GM12878 (cell line): ENCODE measurements around the gene LTC4S. TPM values are rescaled to one million over a fixed set of nuclear protein-coding genes. Genes with fewer than 3 reads are reported as not detected.
A peak's percentile ranks its signal among the peaks of the same experiment; 100 is the strongest.

ENCODE experiments used
- ATAC-seq: fragments of 200-7000 bp; cut with Tn5 transposase; 3 replicates; pipeline ENCODE4 v1.9.1; 2020; ENCODE audit warnings: mild to moderate bottlenecking, moderate library complexity
- BruUV-seq: library from RNA; stranded (reverse); fragments of 400-500 nt; replicated peaks from 2 replicates; lab custom pipeline; 2021; lab: Mats Ljungman, UMichigan
- CTCF ChIA-PET: fragments of 300-600 bp; sonication (Branson Sonifier 250); formaldehyde crosslinking; extraction: SDS; loops from one replicate; lab custom pipeline; 2021; ENCODE audit warnings: inconsistent platforms; lab: Yijun Ruan, JAX
- POLR2A ChIA-PET: fragments of 350-600 bp; formaldehyde crosslinking; extraction: SDS; loops from one replicate; lab custom pipeline; 2021; ENCODE audit warnings: inconsistent platforms; lab: Charles Lee
- RAD21 ChIA-PET: fragments of 300-600 bp; sonication (Branson Sonifier 250); formaldehyde crosslinking; loops from one replicate; lab custom pipeline; 2023; ENCODE audit warnings: antibody characterized with exemption; ENCODE audit not compliant: unreplicated experiment; lab: Charles Lee
- SMC1A ChIA-PET: fragments of 300-600 bp; sonication (Branson Sonifier 250); formaldehyde crosslinking; loops from one replicate; lab custom pipeline; 2023; ENCODE audit not compliant: unreplicated experiment, uncharacterized antibody; lab: Charles Lee
- DNase-seq: peaks from one replicate; pipeline ENCODE4 v3.0.0-alpha.2; 2011; ENCODE audit warnings: low read depth, low spot score
- FAIRE-seq: peaks from 3 replicates; lab custom pipeline; 2011; peaks lifted over from hg19 to GRCh38; lab: Jason Lieb, UNC
- H2AFZ ChIP-seq: 2 replicates; pipeline ENCODE4 v1.6.0; 2011; ENCODE audit warnings: low read depth, low read length, control low read depth; ENCODE audit not compliant: control insufficient read depth
- H3K27ac ChIP-seq: 2 replicates; pipeline ENCODE4 v1.5.1; 2011; ENCODE audit warnings: control low read depth; ENCODE audit not compliant: control insufficient read depth, insufficient read depth
- H3K27me3 ChIP-seq, 2 experiments: replicated peaks in 1 of 2; 2 replicates each; pipeline versions ENCODE4 v1.6.0 to v1.6.1; 2011; ENCODE audit warnings: low read length in 1 of 2; ENCODE audit not compliant: control insufficient read depth in 2 of 2, insufficient read depth in 2 of 2
- H3K36me3 ChIP-seq, 2 experiments: 2 replicates each; pipeline ENCODE4 v1.5.1; 2011; ENCODE audit warnings: low read length in 1 of 2; ENCODE audit not compliant: control insufficient read depth in 2 of 2, insufficient read depth in 2 of 2
- H3K4me1 ChIP-seq: 2 replicates; pipeline ENCODE4 v1.6.1; 2011; ENCODE audit warnings: mild to moderate bottlenecking, low read length, moderate library complexity, mixed read lengths; ENCODE audit not compliant: control insufficient read depth, insufficient read depth
- H3K4me2 ChIP-seq: 2 replicates; pipeline ENCODE4 v1.6.0; 2011; ENCODE audit warnings: control low read depth; ENCODE audit not compliant: control insufficient read depth, insufficient read depth
- H3K4me3 ChIP-seq: fragments of 200-600 bp; sonication (generic); 2 replicates; pipeline ENCODE4 v1.5.1; 2016
- H3K79me2 ChIP-seq: 2 replicates; pipeline ENCODE4 v1.6.0; 2011; ENCODE audit warnings: low read length; ENCODE audit not compliant: control insufficient read depth, insufficient read depth
- H3K9ac ChIP-seq: 2 replicates; pipeline ENCODE4 v1.8.0; 2011; ENCODE audit warnings: low read length, control low read depth, mixed read lengths; ENCODE audit not compliant: control insufficient read depth, insufficient read depth
- H3K9me3 ChIP-seq: replicated peaks from 3 replicates; pipeline ENCODE4 v1.5.1; 2011; ENCODE audit warnings: mild to moderate bottlenecking, low read length; ENCODE audit not compliant: control insufficient read depth, insufficient read depth
- H4K20me1 ChIP-seq: 2 replicates; pipeline ENCODE4 v1.6.0; 2011; ENCODE audit not compliant: control insufficient read depth, insufficient read depth
- CTCF ChIP-seq, 3 experiments: IDR thresholded peaks in 2 of 3; conservative IDR thresholded peaks in 1 of 3; 2 replicates each; pipeline ENCODE4 v1.5.1; 2011; ENCODE audit warnings: low read depth in 3 of 3, low read length in 3 of 3, mild to moderate bottlenecking in 3 of 3, control low read depth in 2 of 3, moderate library complexity in 2 of 3, inconsistent platforms in 1 of 3, mixed read lengths in 1 of 3; ENCODE audit not compliant: control insufficient read depth in 2 of 3, insufficient read depth in 1 of 3; ENCODE audit errors: extremely low read depth in 1 of 3
- ELK1 ChIP-seq: IDR thresholded peaks from 2 replicates; pipeline ENCODE4 v1.6.1; 2012; ENCODE audit warnings: low read depth, low read length, improper control_type of control experiment
- ESRRA ChIP-seq: IDR thresholded peaks from 2 replicates; pipeline ENCODE4 v1.6.1; 2012; ENCODE audit warnings: mild to moderate bottlenecking, low read length, improper control_type of control experiment
- FOXK2 ChIP-seq: fragments of 450-650 bp; IDR thresholded peaks from 2 replicates; pipeline ENCODE4 v1.6.1; 2017; ENCODE audit warnings: mild to moderate bottlenecking, moderate library complexity
- POLR2AphosphoS5 ChIP-seq: IDR thresholded peaks from 2 replicates; pipeline ENCODE4 v1.6.1; 2011; ENCODE audit warnings: mild to moderate bottlenecking, low read length, inconsistent platforms
- SIN3A ChIP-seq: IDR thresholded peaks from 2 replicates; pipeline ENCODE4 v1.6.1; 2012; ENCODE audit warnings: low read depth, low read length, improper control_type of control experiment
- SMC3 ChIP-seq: IDR thresholded peaks from 2 replicates; pipeline ENCODE4 v1.6.1; 2011; ENCODE audit warnings: low read length, improper control_type of control experiment, borderline replicate concordance
- SRF ChIP-seq, 2 experiments: IDR thresholded peaks; 2 replicates each; pipeline ENCODE4 v1.6.1; 2011; ENCODE audit warnings: low read depth in 2 of 2, low read length in 2 of 2, mild to moderate bottlenecking in 1 of 2, moderate library complexity in 1 of 2
- STAT1 ChIP-seq: fragments of 450-650 bp; conservative IDR thresholded peaks from 2 replicates; pipeline ENCODE4 v1.6.1; 2014; ENCODE audit warnings: antibody characterized with exemption, mild to moderate bottlenecking
- SUZ12 ChIP-seq: fragments of 200-600 bp; sonication (generic); IDR thresholded peaks from one replicate; pipeline ENCODE4 v1.6.1; 2018; ENCODE audit warnings: antibody characterized with exemption, mild to moderate bottlenecking; ENCODE audit not compliant: unreplicated experiment
- WGBS: methylation state at CpG from one replicate; pipeline ENCODE4 v1.1.6; 2016; ENCODE audit warnings: low lambda C conversion rate; ENCODE audit not compliant: insufficient replicate concordance, insufficient coverage; ENCODE audit errors: missing lambda C conversion rate; 5-methylcytosine and 5-hydroxymethylcytosine counted together
- in situ Hi-C: fragments of 300-500 bp; cut with MboI; formaldehyde crosslinking; loops from 9 replicates; pipeline ENCODE4 v1.14.3; 2018; ENCODE audit warnings: mixed read lengths
- intact Hi-C: fragments of 100-400 bp; cut with micrococcal nuclease; formaldehyde crosslinking; loops from one replicate; pipeline ENCODE4 v1.14.2; 2022; ENCODE audit not compliant: unreplicated experiment
- polyA plus RNA-seq, 11 experiments: library from polyadenylated mRNA; depleted of rRNA in 4 of 11; unstranded in 6 of 11; stranded (reverse) in 5 of 11; fragments of >200 nt; fragmentation: Nextera tagmentation in 4 of 11; fragmentation: Illumina TruSeq in 1 of 11; extraction: Ambion mirVana in 4 of 11; extraction: Trizol in 1 of 11; gene quantifications; 1 replicate in 1 of 11; 2 replicates in 10 of 11; pipeline versions ENCODE4 v1.2.1 to v1.2.3, GENCODE V29; 2011 to 2016; ENCODE audit warnings: inconsistent platforms in 2 of 11, missing spikeins in 2 of 11, low read depth in 1 of 11
- total RNA-seq, 4 experiments: library from RNA; depleted of rRNA in 3 of 4; stranded (reverse); fragments of >200 nt in 3 of 4; fragmentation: Illumina TruSeq in 1 of 4; extraction: Trizol in 1 of 4; gene quantifications; 2 replicates each; pipeline versions ENCODE4 v1.2.1 to v1.2.3, GENCODE V29; 2013 to 2021

The LTC4S gene
- total and polyA plus RNA-seq, 10 of the 15 experiments (the other 5 are each of a cell fraction or from before 2014, with no cell fraction given) = 0.78 to 3.6 (median 1.8) TPM; not detected in 5

GRCh38 chr5:179833056-179833708 is 39.4 kb downstream of the LTC4S start (continued):
- TF ChIP-seq CTCF (IDR thresholded peaks at IDR 0.05 in 2 of 3, conservative IDR thresholded peaks at IDR 0.05 in 1 of 3; ENCODE audit: control insufficient read depth in 2 of 3, extremely low read depth in 1 of 3, insufficient read depth in 1 of 3, low read depth in 3 of 3, low read length in 3 of 3) (no peak), SIN3A (no peak), FOXK2 (no peak)
- TF ChIP-seq, all 136 proteins: peak for 2

- no TSS peak for BruUV-seq
- H3K4me1 ChIP-seq = peaks cover 9% of the 10 kb centered on the region
- no peak overlapping the region for H3K27ac ChIP-seq
- peaks cover 31 to 37% of the 10 kb centered on the region in 2 experiments for H3K36me3 ChIP-seq
- TF ChIP-seq SMC3 (no peak), FOXK2 (no peak), ESRRA (no peak), ELK1 (no peak), SRF (IDR thresholded peaks at IDR 0.05; ENCODE audit: low read depth in 2 of 2, low read length in 2 of 2) (no peak), SUZ12 (no peak), POLR2AphosphoS5 (peak; percentile 36; the same call in 1 of the 2 replicates), STAT1 (no peak)
- no peak overlapping the region for H2AFZ ChIP-seq
- H3K4me3 ChIP-seq = no peak overlapping the region
- RAD21 ChIA-PET = no interaction called here
- no peaks in the 10 kb centered on the region for H4K20me1 ChIP-seq
- WGBS = 80% methylated on average over 3 of the region's 3 CpGs
- intact Hi-C loops = no loop called here
- POLR2A ChIA-PET = no interaction called here
- DNase-seq = no peak
- SMC1A ChIA-PET = interaction anchor here (1.2 kb wide), 1 partner anchor 12 kb away, joined by 3 read pairs; no protein-coding TSS in a partner anchor
- no peaks in the 10 kb centered on the region for H3K27me3 ChIP-seq
- CTCF ChIA-PET = no interaction called here
- ATAC-seq = no peak
- no peak overlapping the region for H3K9ac ChIP-seq
- H3K4me2 ChIP-seq = no peak overlapping the region
- FAIRE-seq = no peak
- in situ Hi-C loops = no loop called here
- no peaks in the 10 kb centered on the region for H3K9me3 ChIP-seq
- H3K79me2 ChIP-seq = no peaks in the 10 kb centered on the region
Measured at GRCh38 chr5:179833709-179834070, 39.9 kb downstream of the LTC4S start.
